HL-60 (cell line): ENCODE results near the gene FCN3.

Source experiments
- DNase-seq, 2 experiments: peaks; one replicate each; pipeline ENCODE4 v3.0.0-alpha.2; 2010 to 2020; ENCODE audit warnings: low read depth in 1 of 2, low spot score in 1 of 2
- H3K27ac ChIP-seq: fragments of 250-450 bp; sonication (Bioruptor Pico); replicated peaks from 2 replicates; pipeline ENCODE4 v1.5.1; 2020; ENCODE audit warnings: mild to moderate bottlenecking, moderate library complexity
- H3K27me3 ChIP-seq: fragments of 250-450 bp; sonication (Bioruptor Pico); 2 replicates; pipeline ENCODE4 v1.5.1; 2021; ENCODE audit warnings: mild to moderate bottlenecking, moderate library complexity; ENCODE audit not compliant: insufficient read depth, poor library complexity, severe bottlenecking
- H3K4me3 ChIP-seq: replicated peaks from 2 replicates; pipeline ENCODE4 v1.5.1; 2011; ENCODE audit warnings: mild to moderate bottlenecking, control low read depth, low read length; ENCODE audit not compliant: insufficient read depth
- GABPA ChIP-seq: IDR thresholded peaks from 2 replicates; pipeline ENCODE4 v1.6.1; 2012; ENCODE audit warnings: low read depth
- POLR2AphosphoS5 ChIP-seq: IDR thresholded peaks from 2 replicates; pipeline ENCODE4 v1.6.1; 2012; ENCODE audit warnings: low read depth
- SPI1 ChIP-seq: IDR thresholded peaks from 2 replicates; pipeline ENCODE4 v1.6.1; 2012; ENCODE audit warnings: low read depth, mild to moderate bottlenecking, borderline replicate concordance
- TF ChIP-seq, protein P1 (sequence below): IDR thresholded peaks from 2 replicates; pipeline ENCODE4 v1.6.1; 2012; ENCODE audit warnings: low read depth; ENCODE audit not compliant: insufficient replicate concordance
- TF ChIP-seq, protein P2 (sequence below): IDR thresholded peaks from one replicate; pipeline ENCODE4 v1.5.1; 2011; ENCODE audit warnings: low read length, control low read depth, inconsistent platforms; ENCODE audit not compliant: insufficient read depth

FCN3 gene

GRCh38 chr1:27398405-27399149 lies 24.0 kb upstream of the FCN3 start:
- DNase-seq, result no peak
- no peak overlapping the region for H3K27ac ChIP-seq
- no peaks in the 10 kb centered on the region for H3K27me3 ChIP-seq
- no peak overlapping the region for H3K4me3 ChIP-seq
- TF ChIP-seq, protein P1, sequence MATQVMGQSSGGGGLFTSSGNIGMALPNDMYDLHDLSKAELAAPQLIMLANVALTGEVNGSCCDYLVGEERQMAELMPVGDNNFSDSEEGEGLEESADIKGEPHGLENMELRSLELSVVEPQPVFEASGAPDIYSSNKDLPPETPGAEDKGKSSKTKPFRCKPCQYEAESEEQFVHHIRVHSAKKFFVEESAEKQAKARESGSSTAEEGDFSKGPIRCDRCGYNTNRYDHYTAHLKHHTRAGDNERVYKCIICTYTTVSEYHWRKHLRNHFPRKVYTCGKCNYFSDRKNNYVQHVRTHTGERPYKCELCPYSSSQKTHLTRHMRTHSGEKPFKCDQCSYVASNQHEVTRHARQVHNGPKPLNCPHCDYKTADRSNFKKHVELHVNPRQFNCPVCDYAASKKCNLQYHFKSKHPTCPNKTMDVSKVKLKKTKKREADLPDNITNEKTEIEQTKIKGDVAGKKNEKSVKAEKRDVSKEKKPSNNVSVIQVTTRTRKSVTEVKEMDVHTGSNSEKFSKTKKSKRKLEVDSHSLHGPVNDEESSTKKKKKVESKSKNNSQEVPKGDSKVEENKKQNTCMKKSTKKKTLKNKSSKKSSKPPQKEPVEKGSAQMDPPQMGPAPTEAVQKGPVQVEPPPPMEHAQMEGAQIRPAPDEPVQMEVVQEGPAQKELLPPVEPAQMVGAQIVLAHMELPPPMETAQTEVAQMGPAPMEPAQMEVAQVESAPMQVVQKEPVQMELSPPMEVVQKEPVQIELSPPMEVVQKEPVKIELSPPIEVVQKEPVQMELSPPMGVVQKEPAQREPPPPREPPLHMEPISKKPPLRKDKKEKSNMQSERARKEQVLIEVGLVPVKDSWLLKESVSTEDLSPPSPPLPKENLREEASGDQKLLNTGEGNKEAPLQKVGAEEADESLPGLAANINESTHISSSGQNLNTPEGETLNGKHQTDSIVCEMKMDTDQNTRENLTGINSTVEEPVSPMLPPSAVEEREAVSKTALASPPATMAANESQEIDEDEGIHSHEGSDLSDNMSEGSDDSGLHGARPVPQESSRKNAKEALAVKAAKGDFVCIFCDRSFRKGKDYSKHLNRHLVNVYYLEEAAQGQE, result no peak
- TF ChIP-seq SPI1, result no peak
- TF ChIP-seq POLR2AphosphoS5, result no peak
- TF ChIP-seq GABPA, result no peak

DNA sequence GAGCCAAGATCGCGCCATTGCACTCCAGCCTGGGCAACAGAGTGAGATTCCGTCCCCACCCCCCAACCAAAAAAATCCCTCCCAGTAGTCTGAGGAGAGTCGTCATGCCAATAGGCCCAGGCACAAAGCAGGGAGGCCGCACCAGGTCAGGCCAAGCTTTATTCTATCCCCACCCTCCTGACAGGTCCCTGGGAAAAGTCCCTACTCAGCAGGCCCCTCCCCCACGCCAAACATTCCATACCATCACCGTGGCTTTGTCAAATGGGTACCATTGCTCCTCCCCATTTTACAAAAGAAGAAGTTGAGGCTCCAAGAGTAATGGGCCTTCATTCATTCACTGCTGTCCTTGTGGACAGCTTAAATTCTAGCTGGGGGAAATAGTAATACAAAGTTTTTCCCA lies 23.1 kb upstream of the FCN3 start:
- DNase-seq, result no peak
- TF ChIP-seq GABPA (no peak), POLR2AphosphoS5 (no peak), SPI1 (no peak)
- TF ChIP-seq, protein P2, sequence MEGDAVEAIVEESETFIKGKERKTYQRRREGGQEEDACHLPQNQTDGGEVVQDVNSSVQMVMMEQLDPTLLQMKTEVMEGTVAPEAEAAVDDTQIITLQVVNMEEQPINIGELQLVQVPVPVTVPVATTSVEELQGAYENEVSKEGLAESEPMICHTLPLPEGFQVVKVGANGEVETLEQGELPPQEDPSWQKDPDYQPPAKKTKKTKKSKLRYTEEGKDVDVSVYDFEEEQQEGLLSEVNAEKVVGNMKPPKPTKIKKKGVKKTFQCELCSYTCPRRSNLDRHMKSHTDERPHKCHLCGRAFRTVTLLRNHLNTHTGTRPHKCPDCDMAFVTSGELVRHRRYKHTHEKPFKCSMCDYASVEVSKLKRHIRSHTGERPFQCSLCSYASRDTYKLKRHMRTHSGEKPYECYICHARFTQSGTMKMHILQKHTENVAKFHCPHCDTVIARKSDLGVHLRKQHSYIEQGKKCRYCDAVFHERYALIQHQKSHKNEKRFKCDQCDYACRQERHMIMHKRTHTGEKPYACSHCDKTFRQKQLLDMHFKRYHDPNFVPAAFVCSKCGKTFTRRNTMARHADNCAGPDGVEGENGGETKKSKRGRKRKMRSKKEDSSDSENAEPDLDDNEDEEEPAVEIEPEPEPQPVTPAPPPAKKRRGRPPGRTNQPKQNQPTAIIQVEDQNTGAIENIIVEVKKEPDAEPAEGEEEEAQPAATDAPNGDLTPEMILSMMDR, result no peak
- TF ChIP-seq, protein P1, result no peak
- H3K4me3 ChIP-seq, result no peak overlapping the region
- no peak overlapping the region for H3K27ac ChIP-seq
- no peaks in the 10 kb centered on the region for H3K27me3 ChIP-seq

DNA sequence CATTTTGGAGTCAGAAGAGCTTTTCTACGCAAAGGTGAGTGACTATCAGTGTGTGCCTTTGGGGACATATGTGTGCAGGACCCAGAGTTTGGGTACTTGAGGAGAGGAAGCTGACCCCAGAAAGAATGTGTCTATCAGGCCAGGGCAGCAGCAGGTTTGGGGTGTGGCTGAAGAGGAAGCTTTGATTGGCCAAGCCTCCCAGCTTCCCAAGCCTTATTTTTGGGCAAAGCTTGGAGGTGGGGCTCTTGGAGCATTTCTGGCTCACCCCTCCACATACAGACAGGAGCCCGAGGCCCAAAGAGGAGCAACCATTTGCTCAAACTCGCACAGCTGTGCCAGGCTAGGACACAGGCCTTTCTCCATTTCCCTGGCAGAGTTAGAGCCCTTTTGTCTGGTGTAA lies 22.5 kb upstream of the FCN3 start:
- TF ChIP-seq POLR2AphosphoS5 (no peak), SPI1 (no peak), GABPA (no peak)
- TF ChIP-seq, protein P2, result no peak
- TF ChIP-seq, protein P1, result no peak
- Histone ChIP-seq H3K4me3 (no peak overlapping the region), H3K27ac (no peak overlapping the region), H3K27me3 (no peaks in the 10 kb centered on the region)
- DNase-seq, result no peak
